Stimulated activated CD4-positive, alpha-beta T cell treated with anti-CD3 and anti-CD28 coated beads, Interleukin-15, amount 100 ng/mL, for 1 hour (primary cell): ENCODE measurements around the gene MEGF9.
"Not testable (repeated sequence)": the region's sequence is repeated elsewhere in the genome, so short reads cannot be mapped to it uniquely, and the experiment has no call there.

Source experiments
- DNase-seq, 2 donors: peaks; one replicate each; pipeline ENCODE4 v3.0.0-alpha.2; 2020; ENCODE audit warnings: low read depth in 1 of 2, low spot score in 1 of 2

The MEGF9 gene

DNA sequence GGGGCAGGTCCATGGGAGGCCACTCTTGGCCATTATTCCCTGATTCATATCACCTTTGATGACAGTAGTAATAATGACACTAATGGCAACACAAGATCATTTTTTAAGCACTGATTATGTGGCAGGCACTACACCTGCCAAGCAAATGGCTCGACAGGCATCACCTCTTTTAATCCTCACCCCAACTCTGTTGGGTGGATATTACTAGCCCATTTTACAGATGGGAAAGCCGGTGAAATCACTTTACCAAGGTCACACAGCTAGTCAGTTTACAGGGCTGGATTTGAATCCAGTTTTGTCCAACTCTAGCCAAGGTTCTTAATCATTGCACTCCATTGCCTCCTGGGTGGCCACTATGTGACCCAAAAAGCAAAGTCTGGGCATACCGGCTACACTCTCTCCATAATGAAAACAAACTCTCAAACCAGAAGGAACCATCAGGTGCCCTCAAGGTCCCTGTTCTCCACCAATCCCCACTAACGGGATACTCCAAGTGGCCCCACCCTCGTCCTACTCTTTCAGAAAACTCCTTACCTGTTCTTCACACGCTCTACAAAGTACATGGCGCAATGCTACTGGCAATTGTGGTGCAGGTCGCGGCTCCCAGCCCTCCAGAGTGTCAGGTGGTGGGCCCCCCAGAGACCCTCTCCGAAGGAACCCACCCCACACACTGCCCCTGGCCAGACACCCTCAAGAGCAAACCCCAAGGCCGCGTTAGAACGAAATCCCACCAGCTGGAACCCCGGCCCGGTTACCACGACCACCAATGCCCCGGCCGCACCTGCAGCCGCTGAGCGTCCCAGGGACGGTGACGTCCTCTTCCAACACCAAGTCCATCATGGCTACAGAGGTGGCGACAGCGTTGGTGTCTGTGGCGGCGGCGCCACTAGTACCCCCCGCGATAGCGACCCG is 134.9 kb downstream of the MEGF9 start:
- DNase-seq, result no peak

- DNase-seq, result no peak
Measured at GRCh38 chr9:120574473-120574872, 139.8 kb downstream of the MEGF9 start.

DNA sequence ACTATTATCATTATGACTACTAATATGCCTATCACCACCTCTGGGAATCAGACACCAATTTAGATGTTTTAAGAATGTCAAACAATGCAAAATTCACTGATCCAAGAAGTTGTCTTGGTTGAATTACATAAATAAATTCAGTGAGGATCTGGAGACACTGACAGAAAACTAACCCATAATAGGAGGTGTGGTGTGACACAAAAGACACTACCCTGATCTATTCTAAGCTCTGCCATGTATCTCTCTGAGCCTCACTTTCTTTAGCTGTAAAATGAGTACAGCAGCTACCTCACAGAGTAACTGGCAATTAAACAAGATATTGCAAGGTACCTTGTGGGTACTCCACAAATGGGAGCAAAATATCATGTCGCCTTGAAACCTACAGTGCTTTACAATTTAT is 141.8 kb downstream of the MEGF9 start:
- no peak for DNase-seq

DNA sequence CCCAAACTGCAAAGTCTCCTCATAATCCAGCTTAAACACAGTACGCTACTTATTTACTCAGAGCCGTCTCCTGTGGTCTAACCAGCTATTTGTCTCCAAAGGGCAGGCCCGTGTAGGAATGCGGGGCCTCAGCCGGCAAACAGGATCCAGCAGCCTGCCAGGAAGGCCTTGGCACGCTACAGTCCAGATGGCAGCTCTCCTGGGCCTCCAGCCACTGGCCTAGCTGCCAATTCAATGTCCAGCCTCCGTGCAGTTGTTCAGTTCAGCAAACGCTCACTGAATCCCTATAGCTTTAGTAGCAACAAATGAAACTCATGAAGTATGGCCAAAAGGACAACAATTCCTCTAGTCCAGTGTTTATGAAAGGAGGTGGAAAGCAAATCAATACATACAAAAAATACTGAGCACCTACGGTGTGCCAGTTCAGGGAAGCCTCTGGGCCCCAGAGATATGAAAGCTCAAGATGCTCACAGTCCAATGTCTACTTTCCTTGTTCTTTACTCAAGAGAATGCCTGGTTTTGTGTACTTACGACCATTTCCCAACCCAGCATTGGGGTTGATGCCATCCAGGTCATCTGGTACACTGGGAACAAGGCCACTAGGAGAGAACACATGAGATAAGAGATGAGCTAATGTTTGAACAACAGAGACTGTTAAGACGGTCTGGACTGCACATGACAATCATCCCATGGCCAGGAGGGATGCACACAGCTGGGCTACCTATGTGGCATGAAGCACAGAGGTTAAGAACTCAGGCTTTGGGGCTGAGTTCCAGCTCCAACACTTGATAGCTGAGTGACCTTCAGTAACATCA is 142.6 kb downstream of the MEGF9 start:
- DNase-seq, result no peak

DNA sequence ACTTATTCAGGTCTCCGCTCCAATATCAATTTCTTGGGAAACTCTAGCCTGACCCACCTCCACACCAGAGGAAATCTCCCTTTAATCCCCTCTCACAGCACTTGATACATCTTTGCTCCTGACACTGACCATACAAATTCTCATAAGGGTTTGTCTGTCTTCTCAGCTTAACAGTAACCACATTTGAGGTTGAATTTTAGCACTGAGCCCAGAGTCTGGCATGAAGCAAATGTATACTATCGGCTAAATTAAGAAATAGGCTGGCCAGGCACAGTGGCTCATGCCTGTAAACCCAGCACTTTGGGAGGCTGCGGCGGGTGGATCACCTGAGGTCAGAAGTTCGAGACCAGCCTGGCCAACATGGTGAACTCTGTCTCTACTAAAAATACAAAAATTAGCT is 144.0 kb downstream of the MEGF9 start:
- DNase-seq, result no peak

DNA sequence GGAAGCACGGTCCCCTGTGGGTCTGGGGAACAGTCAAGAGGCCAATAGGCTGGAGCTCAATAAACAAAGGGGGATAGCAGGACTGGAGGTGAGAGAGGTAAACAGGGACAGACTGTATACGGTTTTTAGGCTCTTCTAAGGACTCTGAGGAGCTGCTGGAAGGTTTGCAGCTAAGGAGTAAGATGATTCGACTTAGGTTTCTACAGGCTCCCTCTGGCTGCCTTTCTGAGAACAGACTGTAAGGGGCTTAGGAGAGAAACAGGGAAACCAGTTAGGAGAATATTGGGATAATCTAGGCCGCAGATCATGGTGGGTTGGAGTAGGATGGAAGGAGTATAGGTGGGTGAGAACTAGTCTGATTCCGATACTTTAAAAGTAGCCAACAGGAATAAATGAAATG is 144.7 kb downstream of the MEGF9 start:
- no peak for DNase-seq

DNA sequence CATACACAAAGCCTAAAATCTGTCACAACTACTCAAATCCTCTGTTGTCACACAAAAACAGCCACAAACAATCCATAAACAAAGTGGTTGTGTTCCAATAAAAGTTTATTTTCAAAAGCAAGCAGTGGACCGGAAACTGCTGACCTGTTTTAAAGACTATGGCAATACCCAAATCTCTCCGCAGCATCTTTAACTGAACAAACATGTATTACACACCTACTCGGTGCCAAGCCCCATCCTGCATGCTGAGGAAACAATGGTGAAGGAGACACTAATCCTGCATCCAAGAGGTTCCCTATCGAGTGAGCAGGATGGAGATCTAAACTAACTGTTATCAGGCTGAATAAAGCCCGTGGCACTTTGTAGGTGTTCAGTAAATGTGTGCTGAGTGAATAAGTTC is 145.5 kb downstream of the MEGF9 start:
- no peak for DNase-seq

DNA sequence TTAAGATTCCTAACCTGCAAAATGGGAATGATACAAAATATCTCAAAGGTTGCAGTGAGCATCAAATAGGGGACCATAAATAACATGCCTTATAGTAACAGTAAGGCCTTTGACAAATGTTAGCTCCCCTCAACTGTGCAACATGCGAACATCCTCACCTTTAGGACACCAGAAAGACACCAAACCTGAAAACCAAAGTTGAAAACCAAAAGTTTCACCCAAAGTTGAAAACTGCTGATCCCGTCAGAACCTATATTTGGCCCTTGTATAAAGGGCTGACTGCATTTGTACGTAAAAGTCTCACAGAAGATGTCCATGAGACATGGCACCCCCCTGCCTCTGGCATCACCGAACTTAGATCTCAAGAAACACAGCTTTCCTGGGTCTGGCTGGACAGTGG is 146.4 kb downstream of the MEGF9 start:
- DNase-seq, result no peak

GRCh38 chr9:120567081-120567480 is 147.2 kb downstream of the MEGF9 start:
- no peak for DNase-seq

GRCh38 chr9:120564589-120564988 is 149.7 kb downstream of the MEGF9 start:
- no peak for DNase-seq

GRCh38 chr9:120562861-120563443 is 151.3 kb downstream of the MEGF9 start:
- no peak for DNase-seq

DNA sequence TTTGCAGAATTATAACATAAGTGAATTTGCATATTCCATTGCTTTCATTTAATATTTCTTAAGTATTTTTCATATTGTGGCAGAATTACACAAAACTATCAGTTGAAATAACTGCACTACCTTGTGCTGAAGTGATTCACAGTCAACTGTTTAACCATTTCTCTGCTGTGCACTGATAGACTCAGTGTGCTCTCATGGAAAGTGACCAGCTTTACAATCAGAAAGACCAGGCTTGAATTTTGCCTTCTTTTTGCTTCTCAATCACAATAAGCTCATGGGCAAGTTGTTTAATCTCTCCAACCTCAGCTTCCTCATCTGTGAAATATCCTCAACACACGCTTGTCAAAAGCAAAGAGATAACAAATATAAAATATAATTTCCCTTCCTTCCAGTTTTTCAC is 152.6 kb downstream of the MEGF9 start:
- no peak for DNase-seq

DNA sequence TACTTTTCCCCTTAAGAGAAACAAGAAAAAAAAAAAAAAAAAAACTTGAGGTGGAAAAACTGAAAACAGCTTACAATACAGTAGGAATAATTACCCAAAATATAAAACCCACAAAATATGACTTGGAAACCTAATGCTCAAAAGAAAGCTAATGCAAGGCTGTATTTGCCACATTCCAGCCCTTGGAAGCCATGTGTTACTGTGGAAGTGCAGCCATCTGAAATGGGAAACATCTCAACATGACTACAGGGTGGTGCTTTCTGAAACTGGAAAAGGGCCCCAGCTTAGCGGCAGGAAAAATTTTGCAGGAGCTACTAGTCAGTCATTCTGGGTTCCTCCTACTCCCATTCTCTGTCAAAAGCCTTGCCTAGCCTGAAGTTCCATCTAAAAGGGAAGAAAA is 154.7 kb downstream of the MEGF9 start:
- DNase-seq, result no peak

DNA sequence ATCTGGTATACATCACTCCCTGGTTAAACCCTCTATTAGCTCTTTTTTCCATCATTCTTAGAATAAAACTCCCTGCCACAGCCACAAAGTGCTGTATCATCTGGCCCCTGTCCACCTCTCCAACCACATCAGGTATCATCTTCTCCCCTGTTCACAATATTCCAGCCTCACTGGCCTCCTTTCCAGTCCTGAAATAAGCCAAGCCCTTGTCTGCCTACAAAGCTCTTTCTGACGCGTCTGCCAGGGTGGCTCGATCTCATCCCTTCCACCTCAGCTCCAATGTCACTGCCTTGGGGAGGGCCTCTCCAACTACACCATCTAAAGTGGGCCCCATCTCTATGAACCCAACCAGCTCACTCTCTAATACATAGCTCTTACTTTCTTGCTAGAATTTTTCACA is 155.8 kb downstream of the MEGF9 start:
- DNase-seq, result no peak

DNA sequence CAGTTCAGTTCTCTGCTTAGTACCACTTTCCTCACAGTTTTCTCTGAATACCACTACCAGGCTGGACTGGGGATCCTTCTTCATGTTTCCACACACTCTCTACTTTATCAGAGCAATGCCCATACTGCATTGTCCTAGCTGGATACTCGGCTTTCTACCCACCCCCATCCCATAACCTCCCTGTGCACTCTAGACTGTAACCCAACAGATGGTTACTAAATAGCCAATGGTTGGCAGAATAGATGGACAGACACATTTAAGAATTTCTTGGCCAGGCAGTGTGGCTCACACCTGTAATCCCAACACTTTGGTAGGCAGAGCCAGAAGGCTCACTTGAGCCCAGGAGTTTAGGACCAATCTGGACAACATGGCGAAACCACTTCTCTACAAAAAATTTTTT is 157.1 kb downstream of the MEGF9 start:
- DNase-seq, result no peak

- no peak for DNase-seq
Measured at GRCh38 chr9:120556775-120557174, 157.5 kb downstream of the MEGF9 start.

- DNase-seq, result no peak
Measured at GRCh38 chr9:120555839-120556238, 158.4 kb downstream of the MEGF9 start.

- DNase-seq, result not testable (repeated sequence)
Measured at GRCh38 chr9:120552210-120552704, 162.0 kb downstream of the MEGF9 start.
